Prostate gland (tissue), 2 donors: ENCODE results near the gene C18orf63.

Source experiments
- CTCF ChIP-seq, 4 experiments: fragments of 200-600 bp in 2 of 4; fragments of 450-650 bp in 2 of 4; sonication (generic) in 2 of 4; IDR thresholded peaks; 1 replicate in 3 of 4; 2 replicates in 1 of 4; pipeline ENCODE4 v1.5.1; 2016 to 2019; ENCODE audit warnings: antibody characterized with exemption in 4 of 4, mild to moderate bottlenecking in 2 of 4, moderate library complexity in 2 of 4
- POLR2AphosphoS5 ChIP-seq: sonication (generic); formaldehyde crosslinking; IDR thresholded peaks from one replicate; pipeline ENCODE4 v1.6.1; 2017; ENCODE audit warnings: antibody characterized with exemption

GRCh38 chr18:74389991-74390390 is 74.4 kb downstream of the C18orf63 start:
- TF ChIP-seq CTCF (IDR thresholded peaks at IDR 0.05) (no peak), POLR2AphosphoS5 (no peak)
